Measurements from ENCODE around the gene AGT. TPM values are rescaled to one million over a fixed set of nuclear protein-coding genes. Genes with fewer than 3 reads are reported as not detected.

AGT gene
- total RNA-seq, 1 experiment from 2014 or later: 1.0 TPM

GRCh38 chr1:230661976-230662375 is 51.9 kb downstream of the AGT start:
- ChIA-PET POLR2A (no interaction called here), CTCF (no interaction called here)
- DNase-seq (ENCODE audit: low spot score) (no peak), ATAC-seq (no peak)
- Mint-ChIP-seq H3K9me3 (no peaks in the 10 kb centered on the region), H3K36me3 (peaks cover 39% of the 10 kb centered on the region), H3K27me3 (ENCODE audit: low read depth) (no peaks in the 10 kb centered on the region), H3K4me1 (peaks cover 7% of the 10 kb centered on the region), H3K4me3 (no peak overlapping the region), H3K27ac (no peak overlapping the region; the same call in 1 of the 2 replicates)
- TF ChIP-seq EMX1 (CRISPR knock-in tag; IDR thresholded peaks at IDR 0.05) (no peak), SP1 (CRISPR knock-in tag; conservative IDR thresholded peaks at IDR 0.05) (no peak), NR3C1 (CRISPR knock-in tag; conservative IDR thresholded peaks at IDR 0.05; ENCODE audit: low read depth) (no peak), FOXP4 (CRISPR knock-in tag; IDR thresholded peaks at IDR 0.05) (no peak), OVOL2 (CRISPR knock-in tag; IDR thresholded peaks at IDR 0.05; ENCODE audit: borderline replicate concordance) (no peak), ATF2 (CRISPR knock-in tag; IDR thresholded peaks at IDR 0.05; ENCODE audit: borderline replicate concordance, low read depth) (no peak), E2F5 (CRISPR knock-in tag; IDR thresholded peaks at IDR 0.05) (no peak), GRHL2 (CRISPR knock-in tag; IDR thresholded peaks at IDR 0.05; ENCODE audit: insufficient replicate concordance, severe bottlenecking) (no peak), SOX15 (CRISPR knock-in tag; IDR thresholded peaks at IDR 0.05) (no peak), HMGA2 (CRISPR knock-in tag; IDR thresholded peaks at IDR 0.05) (no peak), AFF4 (CRISPR knock-in tag; IDR thresholded peaks at IDR 0.05; ENCODE audit: borderline replicate concordance) (no peak), ZNF671 (CRISPR knock-in tag; IDR thresholded peaks at IDR 0.05) (no peak), GABPB1 (CRISPR knock-in tag; IDR thresholded peaks at IDR 0.05) (no peak), USF2 (CRISPR knock-in tag; IDR thresholded peaks at IDR 0.05) (no peak), ZNF263 (CRISPR knock-in tag; IDR thresholded peaks at IDR 0.05; ENCODE audit: low read depth) (no peak), ATF1 (CRISPR knock-in tag; IDR thresholded peaks at IDR 0.05) (no peak), HMGXB4 (CRISPR knock-in tag; IDR thresholded peaks at IDR 0.05) (no peak), ZNF416 (CRISPR knock-in tag; IDR thresholded peaks at IDR 0.05) (no peak), FOXP1 (CRISPR knock-in tag; IDR thresholded peaks at IDR 0.05; ENCODE audit: borderline replicate concordance) (no peak), MLX (CRISPR knock-in tag; IDR thresholded peaks at IDR 0.05) (no peak)
